ENCODE data around the gene GPR6. TPM values are rescaled to one million over a fixed set of nuclear protein-coding genes. Genes with fewer than 3 reads are reported as not detected.

Gene GPR6
- polyA plus RNA-seq, 3 donors: not detected

- no peaks in the 10 kb centered on the region for H3K79me2 ChIP-seq (ENCODE audit: insufficient read depth, low read length)
- no peaks in the 10 kb centered on the region for H4K20me1 ChIP-seq (ENCODE audit: insufficient read depth, low read length)
- H2AFZ ChIP-seq (ENCODE audit: insufficient read depth, low read depth, low read length, poor library complexity, severe bottlenecking): no peak overlapping the region
- H3K4me1 ChIP-seq (ENCODE audit: control insufficient read depth in 1 of 2, insufficient read depth in 2 of 2, low read length in 2 of 2): no peaks in the 10 kb centered on the region
- H3K9me3 ChIP-seq (replicated peaks in 1 of 2; ENCODE audit: control insufficient read depth in 1 of 2, insufficient read depth in 1 of 2, low read length in 2 of 2): no peaks in the 10 kb centered on the region
- WGBS (ENCODE audit: insufficient coverage): no CpG with 5 or more reads among the region's 4 CpGs
- Mint-ChIP-seq H3K36me3 (no peaks in the 10 kb centered on the region), H3K4me3 (no peak overlapping the region), H3K4me1 (no peaks in the 10 kb centered on the region), H3K27me3 (ENCODE audit: low read depth in 3 of 3) (peaks cover 3 to 11% (median 6%) of the 10 kb centered on the region in 3 donors), H3K9me3 (peaks cover 0 to 13% (median 0%) of the 10 kb centered on the region in 7 donors), H3K27ac (no peak overlapping the region)
- intact Hi-C loops (cut with micrococcal nuclease): no loop called here
- H3K4me3 ChIP-seq (replicated peaks in 1 of 3; ENCODE audit: low read depth in 2 of 3, low read length in 3 of 3): no peak overlapping the region
- no peak overlapping the region for H3K27ac ChIP-seq (ENCODE audit: low read depth in 1 of 2, low read length in 2 of 2)
- no peak for DNase-seq
- H3K27me3 ChIP-seq (ENCODE audit: control insufficient read depth in 2 of 2, insufficient read depth in 2 of 2, low read length in 2 of 2): peaks cover 0 to 2% of the 10 kb centered on the region in 2 donors
- no peak overlapping the region for H3K9ac ChIP-seq (ENCODE audit: insufficient read depth, low read length, poor library complexity, severe bottlenecking)
- no peaks in the 10 kb centered on the region for H3K36me3 ChIP-seq (replicated peaks in 1 of 2; ENCODE audit: control insufficient read depth in 1 of 2, insufficient read depth in 2 of 2, low read length in 2 of 2)
- no peak overlapping the region for H3K4me2 ChIP-seq (replicated peaks; ENCODE audit: extremely low read depth, low read length, poor library complexity, severe bottlenecking)
- TF ChIP-seq, protein P1, sequence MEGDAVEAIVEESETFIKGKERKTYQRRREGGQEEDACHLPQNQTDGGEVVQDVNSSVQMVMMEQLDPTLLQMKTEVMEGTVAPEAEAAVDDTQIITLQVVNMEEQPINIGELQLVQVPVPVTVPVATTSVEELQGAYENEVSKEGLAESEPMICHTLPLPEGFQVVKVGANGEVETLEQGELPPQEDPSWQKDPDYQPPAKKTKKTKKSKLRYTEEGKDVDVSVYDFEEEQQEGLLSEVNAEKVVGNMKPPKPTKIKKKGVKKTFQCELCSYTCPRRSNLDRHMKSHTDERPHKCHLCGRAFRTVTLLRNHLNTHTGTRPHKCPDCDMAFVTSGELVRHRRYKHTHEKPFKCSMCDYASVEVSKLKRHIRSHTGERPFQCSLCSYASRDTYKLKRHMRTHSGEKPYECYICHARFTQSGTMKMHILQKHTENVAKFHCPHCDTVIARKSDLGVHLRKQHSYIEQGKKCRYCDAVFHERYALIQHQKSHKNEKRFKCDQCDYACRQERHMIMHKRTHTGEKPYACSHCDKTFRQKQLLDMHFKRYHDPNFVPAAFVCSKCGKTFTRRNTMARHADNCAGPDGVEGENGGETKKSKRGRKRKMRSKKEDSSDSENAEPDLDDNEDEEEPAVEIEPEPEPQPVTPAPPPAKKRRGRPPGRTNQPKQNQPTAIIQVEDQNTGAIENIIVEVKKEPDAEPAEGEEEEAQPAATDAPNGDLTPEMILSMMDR (IDR thresholded peaks at IDR 0.05): no peak
These were observed 13.3 kb downstream of the GPR6 start for GRCh38 chr6:109991201-109992101.

- H3K4me3 ChIP-seq (replicated peaks in 1 of 3; ENCODE audit: low read depth in 2 of 3, low read length in 3 of 3): no peak overlapping the region
- no peak overlapping the region for H3K27ac ChIP-seq (ENCODE audit: low read depth in 1 of 2, low read length in 2 of 2)
- H3K9me3 ChIP-seq (replicated peaks in 1 of 2; ENCODE audit: control insufficient read depth in 1 of 2, insufficient read depth in 1 of 2, low read length in 2 of 2): peaks cover 19 to 32% of the 10 kb centered on the region in 2 donors
- no peaks in the 10 kb centered on the region for H3K36me3 ChIP-seq (replicated peaks in 1 of 2; ENCODE audit: control insufficient read depth in 1 of 2, insufficient read depth in 2 of 2, low read length in 2 of 2)
- Mint-ChIP-seq H3K9me3 (peaks cover 5 to 32% (median 24%) of the 10 kb centered on the region in 7 donors), H3K27ac (no peak overlapping the region), H3K4me3 (no peak overlapping the region), H3K4me1 (no peaks in the 10 kb centered on the region), H3K27me3 (ENCODE audit: low read depth in 3 of 3) (peaks cover 0 to 4% (median 3%) of the 10 kb centered on the region in 3 donors), H3K36me3 (peaks cover 0 to 3% of the 10 kb centered on the region in 2 donors)
- H3K27me3 ChIP-seq (ENCODE audit: control insufficient read depth in 2 of 2, insufficient read depth in 2 of 2, low read length in 2 of 2): no peaks in the 10 kb centered on the region
- TF ChIP-seq, protein P1 (IDR thresholded peaks at IDR 0.05): no peak
- no peaks in the 10 kb centered on the region for H4K20me1 ChIP-seq (ENCODE audit: insufficient read depth, low read length)
- no peaks in the 10 kb centered on the region for H3K4me1 ChIP-seq (ENCODE audit: control insufficient read depth in 1 of 2, insufficient read depth in 2 of 2, low read length in 2 of 2)
- H2AFZ ChIP-seq (ENCODE audit: insufficient read depth, low read depth, low read length, poor library complexity, severe bottlenecking): no peak overlapping the region
- H3K79me2 ChIP-seq (ENCODE audit: insufficient read depth, low read length): no peaks in the 10 kb centered on the region
- WGBS (ENCODE audit: insufficient coverage): 44% methylated on average over 3 of the region's 3 CpGs
- H3K9ac ChIP-seq (ENCODE audit: insufficient read depth, low read length, poor library complexity, severe bottlenecking): no peak overlapping the region
- intact Hi-C loops (cut with micrococcal nuclease): no loop called here
- DNase-seq: no peak
- H3K4me2 ChIP-seq (replicated peaks; ENCODE audit: extremely low read depth, low read length, poor library complexity, severe bottlenecking): no peak overlapping the region
These were observed 20.2 kb downstream of the GPR6 start for GRCh38 chr6:109998159-109998785.

All from CD14-positive monocyte (primary cell).